Mesodermal cell (in vitro differentiated cells): ENCODE results near the gene PLA2G3.

Experiments used
- H3K27ac ChIP-seq: 2 replicates; pipeline ENCODE4 v1.7.0; 2013; ENCODE audit warnings: mild to moderate bottlenecking, low read depth, low read length, moderate library complexity; ENCODE audit not compliant: severe bottlenecking
- H3K36me3 ChIP-seq: 2 replicates; pipeline ENCODE4 v1.7.1; 2013; ENCODE audit warnings: mild to moderate bottlenecking, low read length, moderate library complexity; ENCODE audit not compliant: control insufficient read depth, insufficient read depth
- H3K4me1 ChIP-seq: one replicate; pipeline ENCODE4 v1.7.1; 2013; ENCODE audit warnings: mild to moderate bottlenecking, low read length; ENCODE audit not compliant: insufficient read depth, control insufficient read depth, poor library complexity, severe bottlenecking
- H3K4me3 ChIP-seq: 2 replicates; pipeline ENCODE4 v1.7.0; 2013; ENCODE audit warnings: low read length, control low read depth, mild to moderate bottlenecking; ENCODE audit not compliant: insufficient read depth, poor library complexity, severe bottlenecking; ENCODE audit errors: extremely low read depth
- H3K9me3 ChIP-seq: 2 replicates; pipeline ENCODE4 v1.7.1; 2013; ENCODE audit warnings: mild to moderate bottlenecking, low read length, moderate library complexity; ENCODE audit not compliant: control insufficient read depth
- WGBS, 2 experiments: methylation state at CpG; one replicate each; pipeline ENCODE4 v1.1.5; 2013; ENCODE audit warnings: missing lambda C conversion rate in 2 of 2; ENCODE audit not compliant: insufficient coverage in 2 of 2; 5-methylcytosine and 5-hydroxymethylcytosine counted together

PLA2G3 gene

GRCh38 chr22:31134688-31135087 is 5.6 kb downstream of the PLA2G3 start:
- Histone ChIP-seq H3K36me3 (peaks cover 4% of the 10 kb centered on the region), H3K4me1 (no peaks in the 10 kb centered on the region), H3K4me3 (no peak overlapping the region), H3K9me3 (no peaks in the 10 kb centered on the region), H3K27ac (no peak overlapping the region)
- WGBS, 2 experiments, result 80% methylated on average over 1 of the region's 4 CpGs; no CpG with 5 or more reads in 1 of the 2 experiments

GRCh38 chr22:31133911-31134310 is 6.4 kb downstream of the PLA2G3 start:
- peaks cover 4% of the 10 kb centered on the region for H3K36me3 ChIP-seq

GRCh38 chr22:31130873-31131272 is 9.4 kb downstream of the PLA2G3 start:
- no peaks in the 10 kb centered on the region for H3K9me3 ChIP-seq
- no peak overlapping the region for H3K4me3 ChIP-seq
- WGBS, 2 experiments, result 89 to 96% methylated on average over 2 of the region's 2 CpGs
- H3K27ac ChIP-seq, result no peak overlapping the region
- H3K36me3 ChIP-seq, result peaks cover 4% of the 10 kb centered on the region
- no peaks in the 10 kb centered on the region for H3K4me1 ChIP-seq

More at GRCh38 chr22:31133911-31134310, 6.4 kb downstream of the PLA2G3 start:
- Histone ChIP-seq H3K27ac (no peak overlapping the region), H3K4me3 (no peak overlapping the region), H3K9me3 (no peaks in the 10 kb centered on the region), H3K4me1 (no peaks in the 10 kb centered on the region)
- 89 to 96% methylated on average over 17 to 19 of the region's 19 CpGs for WGBS, 2 experiments

- H3K9me3 ChIP-seq, result no peaks in the 10 kb centered on the region
- H3K4me3 ChIP-seq, result no peak overlapping the region
- no peaks in the 10 kb centered on the region for H3K4me1 ChIP-seq
- H3K36me3 ChIP-seq, result no peaks in the 10 kb centered on the region
- no peak overlapping the region for H3K27ac ChIP-seq
- WGBS, 2 experiments, result 92 to 98% methylated on average over 5 to 7 of the region's 7 CpGs
Observed at GRCh38 chr22:31128156-31128555, 12.2 kb downstream of the PLA2G3 start.

GRCh38 chr22:31127181-31127772 is 13.0 kb downstream of the PLA2G3 start:
- Histone ChIP-seq H3K9me3 (no peaks in the 10 kb centered on the region), H3K27ac (no peak overlapping the region), H3K36me3 (no peaks in the 10 kb centered on the region), H3K4me3 (no peak overlapping the region), H3K4me1 (peaks cover 4% of the 10 kb centered on the region)
- 91 to 93% methylated on average over 9 to 17 of the region's 19 CpGs for WGBS, 2 experiments

GRCh38 chr22:31126869-31127175 is 13.5 kb downstream of the PLA2G3 start:
- H3K4me1 ChIP-seq, result peaks cover 4% of the 10 kb centered on the region
- 93 to 96% methylated on average over 11 to 12 of the region's 13 CpGs for WGBS, 2 experiments
- H3K27ac ChIP-seq, result no peak overlapping the region
- H3K4me3 ChIP-seq, result no peak overlapping the region
- H3K36me3 ChIP-seq, result no peaks in the 10 kb centered on the region
- H3K9me3 ChIP-seq, result no peaks in the 10 kb centered on the region

GRCh38 chr22:31126128-31126868 is 14.0 kb downstream of the PLA2G3 start:
- Histone ChIP-seq H3K36me3 (no peaks in the 10 kb centered on the region), H3K27ac (no peak overlapping the region), H3K9me3 (no peaks in the 10 kb centered on the region), H3K4me3 (no peak overlapping the region), H3K4me1 (peaks cover 4% of the 10 kb centered on the region)
- 89 to 94% methylated on average over 16 to 19 of the region's 22 CpGs for WGBS, 2 experiments

GRCh38 chr22:31125521-31126117 is 14.7 kb downstream of the PLA2G3 start:
- H3K4me1 ChIP-seq, result peaks cover 4% of the 10 kb centered on the region
- no peak overlapping the region for H3K4me3 ChIP-seq
- WGBS, 2 experiments, result 91 to 92% methylated on average over 7 of the region's 12 CpGs
- H3K27ac ChIP-seq, result no peak overlapping the region
- no peaks in the 10 kb centered on the region for H3K9me3 ChIP-seq
- no peaks in the 10 kb centered on the region for H3K36me3 ChIP-seq

GRCh38 chr22:31124811-31125465 is 15.4 kb downstream of the PLA2G3 start:
- no peaks in the 10 kb centered on the region for H3K9me3 ChIP-seq
- H3K4me1 ChIP-seq, result peaks cover 4% of the 10 kb centered on the region
- H3K4me3 ChIP-seq, result no peak overlapping the region
- no peaks in the 10 kb centered on the region for H3K36me3 ChIP-seq
- WGBS, 2 experiments, result 88 to 90% methylated on average over 14 of the region's 14 CpGs
- no peak overlapping the region for H3K27ac ChIP-seq

GRCh38 chr22:31124290-31124689 is 16.0 kb downstream of the PLA2G3 start:
- 92 to 95% methylated on average over 3 of the region's 3 CpGs for WGBS, 2 experiments
- no peaks in the 10 kb centered on the region for H3K9me3 ChIP-seq
- no peak overlapping the region for H3K4me3 ChIP-seq
- peaks cover 7% of the 10 kb centered on the region for H3K4me1 ChIP-seq
- H3K36me3 ChIP-seq, result no peaks in the 10 kb centered on the region
- H3K27ac ChIP-seq, result no peak overlapping the region
